Uterus (tissue), 4 donors: ENCODE measurements around the gene TMEM255B. TPM values are rescaled to one million over a fixed set of nuclear protein-coding genes. Genes with fewer than 3 reads are reported as not detected.

Source experiments
- DNase-seq, 2 donors: peaks; one replicate each; pipeline ENCODE4 v3.0.0-alpha.2; 2019 to 2020
- H3K27ac ChIP-seq, 2 donors: fragments of 200-600 bp; sonication (generic); 1 replicate in 1 of 2; 2 replicates in 1 of 2; pipeline ENCODE4 v1.5.1; 2016 to 2018
- H3K27me3 ChIP-seq, 2 donors: fragments of 200-600 bp; sonication (generic); one replicate each; pipeline ENCODE4 v1.5.1; 2018 to 2019; ENCODE audit warnings: control low read depth in 1 of 2
- H3K36me3 ChIP-seq, 2 donors: fragments of 200-600 bp; sonication (generic); one replicate each; pipeline ENCODE4 v1.5.1; 2019; ENCODE audit warnings: control low read depth in 1 of 2
- H3K4me1 ChIP-seq, 2 donors: fragments of 200-600 bp; sonication (generic); one replicate each; pipeline ENCODE4 v1.5.1; 2018 to 2019; ENCODE audit warnings: control low read depth in 1 of 2
- H3K4me3 ChIP-seq, 2 donors: fragments of 200-600 bp; sonication (generic); 1 replicate in 1 of 2; 2 replicates in 1 of 2; pipeline ENCODE4 v1.5.1; 2018 to 2019; ENCODE audit warnings: mild to moderate bottlenecking in 1 of 2
- H3K9me3 ChIP-seq, 2 donors: fragments of 200-600 bp; sonication (generic); one replicate each; pipeline ENCODE4 v1.5.1; 2019; ENCODE audit warnings: control low read depth in 1 of 2
- POLR2A ChIP-seq, 2 donors: fragments of 450-650 bp; IDR thresholded peaks; one replicate each; pipeline ENCODE4 v1.6.1; 2016; ENCODE audit warnings: antibody characterized with exemption in 2 of 2, mild to moderate bottlenecking in 1 of 2, moderate library complexity in 1 of 2
- intact Hi-C: fragments of 100-400 bp; cut with DNase I; formaldehyde crosslinking; loops from one replicate; pipeline ENCODE4 v1.15.1; 2023; ENCODE audit warnings: low total_unique reads
- total RNA-seq, 4 donors: library from RNA; depleted of rRNA in 3 of 4; stranded (reverse); fragments of >200 nt in 3 of 4; gene quantifications; one replicate each; pipeline versions ENCODE4 v1.1.0 to v1.2.4, GENCODE V29; 2014 to 2023
- TF ChIP-seq, protein P1 (sequence below), 4 experiments: fragments of 200-600 bp in 2 of 4; fragments of 450-650 bp in 2 of 4; sonication (generic) in 2 of 4; IDR thresholded peaks; one replicate each; pipeline ENCODE4 v1.5.1; 2016 to 2019; ENCODE audit warnings: antibody characterized with exemption in 4 of 4, mild to moderate bottlenecking in 2 of 4, moderate library complexity in 1 of 4
- donor health status: DM: yes; HTN: yes; CAD: no.

Gene TMEM255B
- total RNA-seq, 4 donors from 2014 or later = 1.8 to 143 (median 33.2) TPM

DNA sequence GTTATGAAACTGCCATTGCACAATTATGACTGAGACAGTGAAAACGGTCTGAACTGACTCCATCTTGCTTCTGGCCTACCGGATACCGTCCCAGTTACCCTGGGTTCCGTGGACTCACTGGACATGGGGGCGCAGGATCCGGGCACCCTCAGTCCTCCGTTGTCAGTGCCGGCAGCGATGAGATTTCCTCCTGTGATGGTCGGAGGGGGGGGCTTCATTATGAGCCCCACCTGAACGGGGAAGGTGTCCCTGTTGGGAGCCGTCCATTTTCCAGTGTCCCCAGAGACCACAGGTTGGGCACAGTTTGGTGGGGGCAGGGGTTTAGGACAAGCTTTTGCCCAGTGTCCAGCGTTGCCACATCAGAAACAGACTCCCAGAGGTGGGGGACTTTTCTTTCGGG is 23.4 kb downstream of the TMEM255B start:
- no peaks in the 10 kb centered on the region for H3K4me1 ChIP-seq
- no peaks in the 10 kb centered on the region for H3K36me3 ChIP-seq
- no peak overlapping the region for H3K27ac ChIP-seq
- H3K27me3 ChIP-seq = no peaks in the 10 kb centered on the region
- no peak for DNase-seq
- H3K4me3 ChIP-seq = no peak overlapping the region
- H3K9me3 ChIP-seq = no peaks in the 10 kb centered on the region
- intact Hi-C loops = no loop called here
- TF ChIP-seq POLR2A (IDR thresholded peaks at IDR 0.05) = no peak
- TF ChIP-seq, protein P1, sequence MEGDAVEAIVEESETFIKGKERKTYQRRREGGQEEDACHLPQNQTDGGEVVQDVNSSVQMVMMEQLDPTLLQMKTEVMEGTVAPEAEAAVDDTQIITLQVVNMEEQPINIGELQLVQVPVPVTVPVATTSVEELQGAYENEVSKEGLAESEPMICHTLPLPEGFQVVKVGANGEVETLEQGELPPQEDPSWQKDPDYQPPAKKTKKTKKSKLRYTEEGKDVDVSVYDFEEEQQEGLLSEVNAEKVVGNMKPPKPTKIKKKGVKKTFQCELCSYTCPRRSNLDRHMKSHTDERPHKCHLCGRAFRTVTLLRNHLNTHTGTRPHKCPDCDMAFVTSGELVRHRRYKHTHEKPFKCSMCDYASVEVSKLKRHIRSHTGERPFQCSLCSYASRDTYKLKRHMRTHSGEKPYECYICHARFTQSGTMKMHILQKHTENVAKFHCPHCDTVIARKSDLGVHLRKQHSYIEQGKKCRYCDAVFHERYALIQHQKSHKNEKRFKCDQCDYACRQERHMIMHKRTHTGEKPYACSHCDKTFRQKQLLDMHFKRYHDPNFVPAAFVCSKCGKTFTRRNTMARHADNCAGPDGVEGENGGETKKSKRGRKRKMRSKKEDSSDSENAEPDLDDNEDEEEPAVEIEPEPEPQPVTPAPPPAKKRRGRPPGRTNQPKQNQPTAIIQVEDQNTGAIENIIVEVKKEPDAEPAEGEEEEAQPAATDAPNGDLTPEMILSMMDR (IDR thresholded peaks at IDR 0.05) = no peak

DNA sequence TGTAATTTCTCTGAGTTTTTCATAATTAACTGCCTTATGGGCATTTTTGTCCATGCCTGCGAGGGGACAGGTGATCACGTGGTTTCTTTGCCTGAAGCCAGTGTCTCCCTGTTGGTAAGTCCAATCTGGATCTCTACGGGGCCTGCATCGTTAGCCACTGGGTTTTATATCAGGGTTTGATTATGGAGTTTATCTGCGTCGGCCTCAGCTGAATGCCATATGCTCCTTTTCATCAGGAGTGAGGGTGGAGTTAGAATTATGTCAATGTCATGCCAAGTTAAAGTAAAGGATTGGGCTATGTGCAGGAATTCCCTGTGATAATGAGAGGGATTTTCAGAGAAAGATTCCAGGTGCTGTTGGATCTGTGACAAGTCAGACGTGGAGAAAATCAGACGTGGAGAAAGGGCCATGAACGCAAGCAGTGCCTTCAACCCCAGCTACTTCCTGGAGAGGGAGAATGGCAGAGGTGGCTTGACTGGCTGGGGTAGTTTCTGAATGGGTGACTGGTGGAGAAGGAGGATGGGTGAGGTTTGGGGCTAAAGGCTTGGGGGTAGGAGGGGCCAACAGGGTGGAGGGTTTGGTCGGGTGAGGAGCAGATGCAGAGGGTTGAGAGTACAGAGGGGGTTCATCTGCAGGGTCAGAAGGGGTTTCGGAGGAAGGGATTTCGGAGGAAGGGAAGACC is 24.3 kb downstream of the TMEM255B start:
- intact Hi-C loops = no loop called here
- no peaks in the 10 kb centered on the region for H3K4me1 ChIP-seq
- no peaks in the 10 kb centered on the region for H3K36me3 ChIP-seq
- no peaks in the 10 kb centered on the region for H3K27me3 ChIP-seq
- no peak overlapping the region for H3K4me3 ChIP-seq
- DNase-seq = no peak
- no peaks in the 10 kb centered on the region for H3K9me3 ChIP-seq
- H3K27ac ChIP-seq = no peak overlapping the region
- TF ChIP-seq, protein P1 (IDR thresholded peaks at IDR 0.05) = no peak
- no peak for TF ChIP-seq POLR2A (IDR thresholded peaks at IDR 0.05)

DNA sequence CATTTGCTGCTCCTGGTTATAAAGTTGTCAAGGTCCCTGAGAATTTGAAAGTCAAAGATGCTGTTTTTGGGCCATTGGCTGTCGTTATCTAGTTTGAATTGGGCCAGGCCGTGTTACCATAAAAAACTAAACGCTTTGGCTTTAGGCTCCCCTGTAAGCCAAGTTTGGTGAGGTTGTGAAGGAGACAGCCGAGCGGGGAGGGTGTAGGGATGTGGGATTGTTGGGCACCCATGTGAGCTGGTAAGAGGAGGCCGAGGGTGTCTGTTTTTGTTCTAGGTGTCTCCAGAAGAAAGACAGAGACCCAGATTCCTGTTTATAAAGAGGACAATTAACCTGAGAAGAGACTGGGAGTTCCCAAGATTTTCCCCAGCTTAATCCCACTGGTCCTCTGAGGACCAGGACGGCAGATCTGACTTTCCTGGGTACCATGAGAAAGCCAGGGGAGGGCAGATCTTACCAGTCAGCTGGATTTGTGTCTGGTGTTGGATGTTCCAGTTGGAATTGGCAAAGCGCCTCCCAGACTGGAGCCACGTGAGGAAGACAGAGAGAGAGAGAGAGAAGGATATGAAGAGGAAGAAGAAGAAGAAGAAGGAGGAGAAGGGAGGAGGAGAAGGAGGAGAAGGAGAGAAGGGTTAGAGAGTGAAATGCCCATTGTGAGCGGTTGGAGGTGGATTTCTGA is 25.1 kb downstream of the TMEM255B start:
- no peak for TF ChIP-seq POLR2A (IDR thresholded peaks at IDR 0.05)
- TF ChIP-seq, protein P1 (IDR thresholded peaks at IDR 0.05) = no peak
- DNase-seq = no peak
- H3K36me3 ChIP-seq = no peaks in the 10 kb centered on the region
- H3K27ac ChIP-seq = no peak overlapping the region
- H3K4me3 ChIP-seq = no peak overlapping the region
- no peaks in the 10 kb centered on the region for H3K27me3 ChIP-seq
- no peaks in the 10 kb centered on the region for H3K9me3 ChIP-seq
- no peaks in the 10 kb centered on the region for H3K4me1 ChIP-seq
- intact Hi-C loops = no loop called here

DNA sequence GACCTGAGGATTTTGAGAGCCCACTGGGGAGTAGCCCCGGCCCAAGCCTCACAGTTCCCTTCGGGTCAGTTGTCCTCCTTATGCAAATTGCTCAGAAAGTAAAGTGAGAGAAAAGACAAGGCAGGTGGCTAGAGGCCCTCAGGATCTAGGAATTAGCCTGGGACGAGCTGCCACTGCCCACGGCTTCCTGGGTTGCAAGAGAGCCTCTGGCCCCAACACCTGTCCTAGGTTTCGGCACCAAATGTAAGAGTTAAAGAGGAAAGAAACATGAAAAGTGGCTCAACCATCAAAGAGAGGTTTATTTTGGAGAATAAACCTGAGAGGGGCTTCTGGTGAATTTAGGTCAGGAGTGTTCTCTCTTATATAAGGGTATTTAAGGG is 25.6 kb downstream of the TMEM255B start:
- TF ChIP-seq, protein P1 (IDR thresholded peaks at IDR 0.05) = no peak
- no peak for TF ChIP-seq POLR2A (IDR thresholded peaks at IDR 0.05)
- Histone ChIP-seq H3K4me3 (no peak overlapping the region), H3K27ac (no peak overlapping the region), H3K9me3 (no peaks in the 10 kb centered on the region), H3K36me3 (no peaks in the 10 kb centered on the region), H3K4me1 (no peaks in the 10 kb centered on the region), H3K27me3 (no peaks in the 10 kb centered on the region)
- no peak for DNase-seq
- intact Hi-C loops = no loop called here
